GM10847 (cell line): Measurements from ENCODE around the gene JAK3.
A peak's percentile ranks its signal among the peaks of the same experiment; 100 is the strongest.

Source experiments
- POLR2A ChIP-seq: IDR thresholded peaks from 2 replicates; pipeline ENCODE4 v1.6.1; 2011; ENCODE audit not compliant: insufficient read length; ENCODE audit errors: extremely low read depth

Gene JAK3

GRCh38 chr19:17847538-17848366, at the start of gene JAK3:
Gene JAK3 (minus strand): TSS chr19:17847982. CDS start chr19:17844417, 3,565 bp downstream.
- peak; percentile 77 for TF ChIP-seq POLR2A

GRCh38 chr19:17893766-17894165, 46.0 kb upstream of the JAK3 start:
- no peak for TF ChIP-seq POLR2A

GRCh38 chr19:17889609-17890214, 41.9 kb upstream of the JAK3 start:
- TF ChIP-seq POLR2A, result no peak

DNA sequence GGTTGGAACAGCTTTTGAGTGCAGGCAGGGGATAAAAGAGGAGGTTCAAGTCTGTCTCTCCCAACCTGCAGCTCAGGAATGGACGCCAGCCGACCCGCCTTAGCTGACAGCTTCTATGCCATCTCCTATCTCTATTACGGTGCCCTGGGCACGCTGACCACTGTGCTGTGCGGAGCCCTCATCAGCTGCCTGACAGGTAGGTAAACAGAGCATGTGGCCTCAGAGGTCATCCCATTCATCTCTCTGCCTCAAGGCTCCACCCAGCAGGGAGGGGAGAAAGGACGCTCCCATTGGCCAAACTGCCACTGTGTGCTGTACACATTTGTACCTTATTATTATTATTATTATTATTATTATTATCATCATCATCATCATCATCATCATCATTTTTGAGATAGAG, 40.5 kb upstream of the JAK3 start:
- TF ChIP-seq POLR2A, result no peak

- TF ChIP-seq POLR2A, result no peak
Measured at GRCh38 chr19:17886515-17886914, 38.7 kb upstream of the JAK3 start.

DNA sequence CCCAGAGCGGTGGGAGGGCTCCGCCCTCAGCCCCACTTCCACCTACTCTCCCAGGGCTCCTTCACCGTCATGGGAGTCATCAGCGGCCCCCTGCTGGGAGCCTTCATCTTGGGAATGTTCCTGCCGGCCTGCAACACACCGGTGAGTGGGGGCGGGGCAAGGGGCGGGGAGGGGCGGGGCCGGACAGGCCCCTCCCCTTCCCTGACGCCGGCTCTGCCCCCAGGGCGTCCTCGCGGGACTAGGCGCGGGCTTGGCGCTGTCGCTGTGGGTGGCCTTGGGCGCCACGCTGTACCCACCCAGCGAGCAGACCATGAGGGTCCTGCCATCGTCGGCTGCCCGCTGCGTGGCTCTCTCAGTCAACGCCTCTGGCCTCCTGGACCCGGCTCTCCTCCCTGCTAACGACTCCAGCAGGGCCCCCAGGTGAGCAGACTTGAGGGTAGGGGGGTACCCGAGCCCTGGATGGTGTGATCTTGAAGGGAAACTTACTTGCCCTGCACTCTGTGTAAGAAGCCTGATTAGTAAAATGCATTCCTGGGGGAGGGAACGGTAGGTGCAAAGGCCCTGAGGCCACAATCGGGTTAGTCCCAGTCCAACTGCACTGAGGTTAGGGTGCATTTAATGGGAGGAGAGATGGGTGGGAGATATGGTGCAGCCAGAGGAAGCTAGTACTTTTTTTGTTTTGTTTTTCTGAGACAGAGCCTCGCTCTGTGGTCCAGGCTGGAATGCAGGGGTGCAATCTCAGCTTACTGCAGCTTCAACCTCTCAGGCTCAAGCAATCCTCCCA, 36.0 kb upstream of the JAK3 start:
- TF ChIP-seq POLR2A, result no peak

- TF ChIP-seq POLR2A, result no peak
Measured at GRCh38 chr19:17881701-17882100, 33.9 kb upstream of the JAK3 start.

DNA sequence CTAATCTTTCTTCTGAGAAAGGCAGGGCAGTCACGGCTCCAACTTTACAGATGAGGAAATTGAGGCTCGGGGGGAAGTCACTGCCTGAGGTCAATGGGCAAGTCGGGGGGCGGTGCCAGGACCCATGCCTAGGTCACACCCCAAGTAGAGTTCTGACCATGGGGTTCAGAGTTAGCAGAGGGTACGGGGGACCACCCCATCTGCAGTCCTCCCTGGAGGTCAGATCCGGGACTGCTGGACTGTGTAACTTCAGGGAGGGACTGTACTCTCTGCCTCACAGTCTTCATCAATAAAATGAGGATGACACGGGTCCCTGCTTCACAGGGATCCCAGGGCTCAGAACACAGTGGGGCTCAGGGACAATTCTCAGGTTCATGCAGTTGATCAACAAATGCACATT, 31.7 kb upstream of the JAK3 start:
- no peak for TF ChIP-seq POLR2A

DNA sequence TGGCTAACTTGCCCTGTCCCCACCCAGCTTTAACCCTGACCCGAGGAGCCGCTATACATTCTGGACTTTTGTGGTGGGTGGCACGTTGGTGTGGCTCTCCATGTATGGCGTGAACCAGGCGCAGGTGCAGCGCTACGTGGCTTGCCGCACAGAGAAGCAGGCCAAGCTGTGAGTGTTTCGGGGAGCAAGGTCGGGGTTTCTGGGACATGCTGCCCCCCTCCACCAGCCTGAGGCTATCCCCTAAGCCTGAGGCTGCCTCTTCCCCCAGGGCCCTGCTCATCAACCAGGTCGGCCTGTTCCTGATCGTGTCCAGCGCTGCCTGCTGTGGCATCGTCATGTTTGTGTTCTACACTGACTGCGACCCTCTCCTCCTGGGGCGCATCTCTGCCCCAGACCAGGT, 29.9 kb upstream of the JAK3 start:
- no peak for TF ChIP-seq POLR2A

- TF ChIP-seq POLR2A, result no peak
Measured at GRCh38 chr19:17874758-17875135, 27.0 kb upstream of the JAK3 start.

- no peak for TF ChIP-seq POLR2A
Measured at GRCh38 chr19:17873786-17874757, 26.3 kb upstream of the JAK3 start.

DNA sequence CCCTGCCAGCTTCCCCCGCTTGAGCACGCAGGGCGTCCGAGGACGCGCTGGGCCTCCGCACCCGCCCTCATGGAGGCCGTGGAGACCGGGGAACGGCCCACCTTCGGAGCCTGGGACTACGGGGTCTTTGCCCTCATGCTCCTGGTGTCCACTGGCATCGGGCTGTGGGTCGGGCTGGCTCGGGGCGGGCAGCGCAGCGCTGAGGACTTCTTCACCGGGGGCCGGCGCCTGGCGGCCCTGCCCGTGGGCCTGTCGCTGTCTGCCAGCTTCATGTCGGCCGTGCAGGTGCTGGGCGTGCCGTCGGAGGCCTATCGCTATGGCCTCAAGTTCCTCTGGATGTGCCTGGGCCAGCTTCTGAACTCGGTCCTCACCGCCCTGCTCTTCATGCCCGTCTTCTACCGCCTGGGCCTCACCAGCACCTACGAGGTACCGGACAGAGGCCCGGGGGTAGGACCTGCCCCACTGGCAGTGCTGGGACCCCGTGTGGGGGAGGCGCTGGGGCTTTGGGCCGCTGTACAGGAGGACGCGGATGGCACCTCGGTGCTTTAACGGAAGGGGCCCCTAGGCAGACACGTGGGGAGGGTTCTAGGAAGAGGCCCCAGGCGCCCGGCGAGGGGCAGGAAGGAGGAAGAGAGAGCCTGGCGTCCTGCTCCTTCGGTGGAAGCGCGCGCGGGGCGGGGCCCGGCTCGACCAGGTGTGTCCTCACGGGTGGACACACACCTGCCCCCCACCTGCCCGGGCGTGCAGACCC, 24.6 kb upstream of the JAK3 start:
- no peak for TF ChIP-seq POLR2A

DNA sequence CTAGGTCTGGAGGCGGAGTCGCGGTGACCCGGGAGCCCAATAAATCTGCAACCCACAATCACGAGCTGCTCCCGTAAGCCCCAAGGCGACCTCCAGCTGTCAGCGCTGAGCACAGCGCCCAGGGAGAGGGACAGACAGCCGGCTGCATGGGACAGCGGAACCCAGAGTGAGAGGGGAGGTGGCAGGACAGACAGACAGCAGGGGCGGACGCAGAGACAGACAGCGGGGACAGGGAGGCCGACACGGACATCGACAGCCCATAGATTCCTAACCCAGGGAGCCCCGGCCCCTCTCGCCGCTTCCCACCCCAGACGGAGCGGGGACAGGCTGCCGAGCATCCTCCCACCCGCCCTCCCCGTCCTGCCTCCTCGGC, 24.1 kb upstream of the JAK3 start, which contains the start of gene SLC5A5:
TSS of gene SLC5A5 (plus strand) at position 68 of the 373 bp plus-strand sequence. CDS start 375 bp downstream, outside the sequence.
- TF ChIP-seq POLR2A, result no peak
